Adipocyte (in vitro differentiated cells): ENCODE measurements around the gene NMBR.
"Not testable (repeated sequence)": the region's sequence is repeated elsewhere in the genome, so short reads cannot be mapped to it uniquely, and the experiment has no call there.

Experiments used
- DNase-seq: peaks from one replicate; pipeline ENCODE4 v3.0.0-alpha.2; 2015; ENCODE audit warnings: low read depth
- H3K27me3 ChIP-seq: replicated peaks from 2 replicates; pipeline ENCODE4 v1.7.0; 2013; ENCODE audit warnings: mild to moderate bottlenecking, low read length, moderate library complexity; ENCODE audit not compliant: control insufficient read depth, insufficient read depth
- H3K36me3 ChIP-seq: 2 replicates; pipeline ENCODE4 v1.7.0; 2013; ENCODE audit warnings: low read length, mild to moderate bottlenecking, moderate library complexity; ENCODE audit not compliant: control insufficient read depth, insufficient read depth, severe bottlenecking
- H3K4me1 ChIP-seq: 2 replicates; pipeline ENCODE4 v1.7.0; 2013; ENCODE audit warnings: mild to moderate bottlenecking, low read length, moderate library complexity; ENCODE audit not compliant: control insufficient read depth, insufficient read depth
- H3K4me3 ChIP-seq: 2 replicates; pipeline ENCODE4 v1.7.0; 2013; ENCODE audit warnings: mild to moderate bottlenecking, low read length, moderate library complexity
- H3K9ac ChIP-seq: 2 replicates; pipeline ENCODE4 v1.7.0; 2013; ENCODE audit warnings: mild to moderate bottlenecking, low read length, moderate library complexity
- H3K9me3 ChIP-seq: 2 replicates; pipeline ENCODE4 v1.7.0; 2013; ENCODE audit warnings: mild to moderate bottlenecking, low read length, moderate library complexity; ENCODE audit not compliant: control insufficient read depth

NMBR gene

DNA sequence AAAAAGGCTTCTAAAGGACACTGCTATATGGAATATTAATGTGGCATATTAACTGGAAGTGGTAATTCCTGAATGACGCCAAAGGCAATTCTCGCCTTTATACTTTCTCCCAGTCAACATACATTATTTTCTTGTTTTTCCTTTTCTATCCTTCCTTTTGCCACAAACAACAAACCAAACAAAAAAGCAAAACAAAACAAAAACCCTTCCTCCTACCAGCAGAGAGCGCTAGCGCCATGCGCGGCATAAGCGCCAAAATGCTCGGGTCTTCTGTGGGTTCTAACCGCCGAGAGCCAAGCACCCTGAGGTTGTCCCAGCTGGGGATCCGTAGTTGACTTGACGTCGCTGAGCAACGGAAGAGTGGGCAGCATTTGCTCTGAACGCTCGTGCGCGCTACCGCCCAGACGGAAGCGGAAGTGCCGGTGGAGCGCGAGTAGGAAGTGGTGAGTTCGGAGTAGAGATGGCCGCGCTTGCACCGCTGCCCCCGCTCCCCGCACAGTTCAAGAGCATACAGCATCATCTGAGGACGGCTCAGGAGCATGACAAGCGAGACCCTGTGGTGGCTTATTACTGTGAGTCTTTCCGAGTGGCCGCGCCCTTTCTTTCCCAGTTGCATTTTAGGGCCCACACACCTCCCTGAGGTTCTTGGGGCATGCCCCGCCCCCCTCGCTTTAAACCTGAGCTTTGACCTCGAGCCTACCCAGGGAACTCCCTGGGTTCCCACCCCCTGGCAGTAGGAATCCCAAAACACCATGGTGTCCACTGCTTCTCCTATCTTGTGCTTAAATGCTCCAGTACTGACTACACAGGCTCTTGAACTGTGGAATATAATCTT is at the start of gene NMBR, which contains the start of gene VTA1:
TSS of gene NMBR (minus strand) at position 295 of the 835 bp plus-strand sequence. CDS start 58,464 bp downstream, outside the sequence.
TSS of gene VTA1 (plus strand) at position 436 of the 835 bp plus-strand sequence. CDS start at position 461, 25 bp downstream.
- Histone ChIP-seq H3K9ac (peak within 1 kb of the TSS; percentile 94), H3K4me1 (peaks cover 19% of the 10 kb centered on the region), H3K36me3 (no peaks in the 10 kb centered on the region), H3K27me3 (no peaks in the 10 kb centered on the region), H3K9me3 (no peaks in the 10 kb centered on the region), H3K4me3 (peak within 1 kb of the TSS; percentile 97)
- DNase-seq, result peak; percentile 100

DNA sequence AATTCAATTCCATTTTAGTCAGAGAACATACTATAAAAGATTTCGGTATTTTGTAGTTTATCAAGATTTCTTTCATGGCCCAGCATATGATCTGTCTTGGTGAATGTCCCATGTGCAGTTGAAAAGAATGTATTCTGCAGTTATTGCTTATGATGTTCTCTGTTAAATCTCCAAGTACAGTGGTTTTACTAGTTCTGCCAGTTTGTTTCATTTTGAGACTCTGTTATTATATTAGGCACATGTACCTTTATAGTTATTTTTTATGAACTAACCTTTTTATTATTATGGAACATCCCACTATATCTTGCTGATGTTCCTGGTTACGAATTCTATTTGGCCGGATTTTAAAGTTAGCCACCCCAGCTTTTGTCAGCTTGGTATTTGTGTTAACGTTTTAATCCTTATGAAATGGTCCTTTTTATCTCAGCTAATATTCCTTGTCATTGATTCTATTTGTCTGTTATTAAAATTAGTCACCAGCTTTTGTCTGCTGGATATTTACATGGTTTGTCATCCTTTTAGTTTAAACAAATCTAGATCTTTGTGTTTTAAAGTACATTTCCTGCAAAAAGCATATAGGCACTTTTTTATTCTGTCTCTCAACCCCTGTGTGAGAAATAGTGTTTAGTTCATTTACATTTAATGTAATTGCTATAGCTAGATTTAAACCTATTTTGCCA is 49.1 kb upstream of the NMBR start:
- H3K9me3 ChIP-seq, result no peaks in the 10 kb centered on the region
- H3K36me3 ChIP-seq, result peaks cover 32% of the 10 kb centered on the region
- H3K4me3 ChIP-seq, result no peak overlapping the region
- H3K4me1 ChIP-seq, result peaks cover 6% of the 10 kb centered on the region
- no peak overlapping the region for H3K9ac ChIP-seq
- no peaks in the 10 kb centered on the region for H3K27me3 ChIP-seq
- no peak for DNase-seq

DNA sequence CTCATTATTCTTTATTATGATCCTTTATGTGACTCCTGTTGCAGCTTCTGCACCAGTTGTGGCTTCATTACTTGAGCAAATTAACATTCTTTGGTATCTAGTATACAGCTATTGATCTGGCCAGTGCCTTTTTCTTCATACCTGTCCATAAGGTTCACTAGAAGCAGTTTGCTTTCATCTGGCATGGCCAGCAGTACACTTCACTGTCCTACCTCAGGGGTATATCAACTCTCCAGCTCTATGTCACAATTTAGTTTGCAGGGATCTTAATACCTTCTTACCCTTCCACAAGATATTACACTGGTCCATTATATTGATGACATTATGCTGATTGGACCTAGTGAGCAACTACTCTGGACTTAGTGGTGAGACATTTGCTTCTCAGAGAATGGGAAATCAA is 46.7 kb upstream of the NMBR start:
- no peak for DNase-seq
- no peaks in the 10 kb centered on the region for H3K4me1 ChIP-seq
- no peaks in the 10 kb centered on the region for H3K9me3 ChIP-seq
- no peak overlapping the region for H3K4me3 ChIP-seq
- peaks cover 26% of the 10 kb centered on the region for H3K36me3 ChIP-seq
- no peak overlapping the region for H3K9ac ChIP-seq
- no peaks in the 10 kb centered on the region for H3K27me3 ChIP-seq

DNA sequence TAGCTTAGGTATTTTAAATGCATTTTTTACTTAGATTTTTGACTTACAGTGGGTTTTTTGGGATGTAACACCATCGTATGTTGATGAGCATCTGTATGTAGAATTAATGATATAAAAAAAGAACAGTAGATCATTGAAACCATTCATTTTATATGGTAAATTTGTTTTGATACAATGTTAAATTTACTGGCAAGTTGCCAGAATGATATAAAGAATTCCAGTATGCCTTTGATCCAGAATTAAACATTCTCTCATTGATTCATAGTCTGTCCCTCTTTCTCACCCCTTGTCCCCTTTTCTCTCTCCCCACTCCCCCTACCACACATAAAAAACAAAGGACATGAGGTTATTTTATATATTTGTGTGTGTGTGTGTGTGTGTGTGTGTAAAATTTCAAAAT is 45.4 kb upstream of the NMBR start:
- H3K4me1 ChIP-seq, result peaks cover 1% of the 10 kb centered on the region
- H3K27me3 ChIP-seq, result no peaks in the 10 kb centered on the region
- no peak for DNase-seq
- H3K4me3 ChIP-seq, result no peak overlapping the region
- H3K9me3 ChIP-seq, result no peaks in the 10 kb centered on the region
- H3K36me3 ChIP-seq, result peaks cover 22% of the 10 kb centered on the region
- H3K9ac ChIP-seq, result no peak overlapping the region

DNA sequence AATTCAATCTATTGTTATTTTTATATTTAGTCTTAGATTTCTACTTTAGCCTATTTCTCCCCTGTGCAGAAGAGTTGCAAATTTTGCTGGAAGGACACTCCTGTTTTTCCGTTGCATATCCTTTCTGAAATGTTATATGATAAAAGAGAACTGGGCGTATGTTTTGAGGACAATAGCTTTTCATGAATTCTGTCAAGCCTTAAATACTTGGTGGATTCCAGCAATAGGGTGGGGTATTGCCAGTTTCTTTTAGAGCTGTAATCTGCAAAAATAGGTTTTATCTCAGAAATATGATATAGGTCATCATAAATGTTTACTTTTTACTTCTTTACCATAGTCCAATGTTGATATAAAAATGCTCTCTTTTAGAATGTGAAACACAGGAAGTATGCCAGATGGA is 42.1 kb upstream of the NMBR start:
- Histone ChIP-seq H3K9ac (no peak overlapping the region), H3K4me3 (no peak overlapping the region), H3K36me3 (peaks cover 22% of the 10 kb centered on the region), H3K27me3 (no peaks in the 10 kb centered on the region), H3K4me1 (peaks cover 9% of the 10 kb centered on the region), H3K9me3 (no peaks in the 10 kb centered on the region)
- DNase-seq, result peak; percentile 5

DNA sequence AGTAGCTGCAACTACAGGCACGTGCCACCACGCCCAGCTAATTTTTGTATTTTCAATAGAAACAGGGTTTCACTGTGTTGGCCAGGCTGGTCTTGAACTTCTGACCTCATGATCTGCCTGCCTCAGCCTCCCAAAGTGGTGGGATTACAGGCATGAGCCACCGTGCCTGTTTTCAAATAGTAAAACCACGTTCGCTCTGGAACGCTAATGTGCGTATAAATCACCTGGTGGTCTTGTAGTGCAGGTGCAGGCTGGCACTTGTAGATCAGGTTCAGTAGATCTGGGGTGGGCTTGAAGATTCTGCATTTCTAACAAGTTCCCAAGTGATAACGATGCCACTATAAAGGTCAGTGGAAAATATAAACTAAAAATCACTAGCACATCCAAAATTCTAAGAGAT is 41.4 kb upstream of the NMBR start:
- DNase-seq, H3K4me1 ChIP-seq, H3K4me3 ChIP-seq, H3K9ac ChIP-seq, H3K9me3 ChIP-seq, H3K27me3 ChIP-seq: not testable (repeated sequence)
- H3K36me3 ChIP-seq, result peaks cover 16% of the 10 kb centered on the region

DNA sequence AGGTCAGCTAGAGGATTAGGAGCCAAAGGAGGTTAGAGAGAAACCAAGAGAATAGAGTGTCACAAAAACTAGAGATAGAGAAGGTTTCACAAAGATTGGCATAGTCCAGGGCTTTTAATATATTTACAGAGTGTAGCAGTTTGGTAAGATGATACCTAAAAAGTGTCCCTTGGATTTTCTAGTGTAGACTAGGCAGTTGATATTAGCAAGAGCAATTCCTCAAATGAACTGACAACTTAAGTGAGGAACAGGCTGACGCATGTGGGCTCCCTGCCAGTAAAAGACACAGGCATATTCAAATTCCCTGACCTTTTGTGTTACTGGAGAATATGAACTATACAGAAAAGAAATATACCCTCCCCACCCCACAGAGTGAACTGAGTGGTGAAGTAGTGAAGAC is 40.3 kb upstream of the NMBR start:
- no peak overlapping the region for H3K9ac ChIP-seq
- no peaks in the 10 kb centered on the region for H3K27me3 ChIP-seq
- no peaks in the 10 kb centered on the region for H3K9me3 ChIP-seq
- H3K4me1 ChIP-seq, result peaks cover 9% of the 10 kb centered on the region
- H3K36me3 ChIP-seq, result peaks cover 21% of the 10 kb centered on the region
- H3K4me3 ChIP-seq, result no peak overlapping the region
- no peak for DNase-seq

DNA sequence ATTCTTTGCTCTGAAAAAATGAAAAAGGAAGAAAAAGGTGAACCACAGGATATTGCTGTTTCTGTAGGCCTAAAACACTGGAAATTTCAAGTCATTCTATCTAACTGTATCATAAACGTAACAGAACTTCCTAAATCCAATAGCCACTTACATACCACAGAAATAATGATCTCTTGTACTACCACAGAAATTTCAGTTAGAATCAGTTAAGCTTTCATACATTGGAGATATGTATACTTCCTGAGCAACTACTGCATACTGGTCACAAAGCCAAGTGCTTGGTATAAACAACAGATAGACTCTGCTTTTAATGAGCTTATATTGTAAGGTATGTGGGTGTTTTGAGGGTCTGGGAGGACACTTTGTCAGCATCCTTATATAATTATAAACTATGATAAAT is 38.7 kb upstream of the NMBR start:
- Histone ChIP-seq H3K4me3 (no peak overlapping the region), H3K36me3 (peaks cover 13% of the 10 kb centered on the region), H3K4me1 (peaks cover 9% of the 10 kb centered on the region), H3K9ac (no peak overlapping the region), H3K27me3 (no peaks in the 10 kb centered on the region), H3K9me3 (no peaks in the 10 kb centered on the region)
- DNase-seq, result no peak

DNA sequence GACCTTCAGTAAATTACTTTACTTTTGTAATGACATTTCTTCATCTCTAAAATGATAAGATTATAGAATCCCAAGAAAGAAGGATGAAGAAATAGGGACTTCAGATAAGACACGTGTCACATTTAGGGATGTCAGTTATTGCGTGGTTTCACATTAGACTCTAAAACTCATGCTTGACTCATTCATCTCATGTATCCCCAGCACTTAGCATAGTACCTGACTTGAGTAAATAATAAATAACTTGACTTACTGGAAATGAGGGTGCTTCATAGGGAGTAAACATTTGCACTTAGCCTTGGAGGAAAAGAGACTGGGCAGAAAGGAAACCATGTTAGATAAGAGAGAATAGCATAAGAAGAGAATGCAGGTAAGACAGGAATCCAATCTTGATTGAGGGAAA is 37.4 kb upstream of the NMBR start:
- Histone ChIP-seq H3K36me3 (peaks cover 5% of the 10 kb centered on the region), H3K27me3 (no peaks in the 10 kb centered on the region), H3K9me3 (no peaks in the 10 kb centered on the region), H3K4me3 (no peak overlapping the region), H3K4me1 (peaks cover 9% of the 10 kb centered on the region), H3K9ac (no peak overlapping the region)
- no peak for DNase-seq

DNA sequence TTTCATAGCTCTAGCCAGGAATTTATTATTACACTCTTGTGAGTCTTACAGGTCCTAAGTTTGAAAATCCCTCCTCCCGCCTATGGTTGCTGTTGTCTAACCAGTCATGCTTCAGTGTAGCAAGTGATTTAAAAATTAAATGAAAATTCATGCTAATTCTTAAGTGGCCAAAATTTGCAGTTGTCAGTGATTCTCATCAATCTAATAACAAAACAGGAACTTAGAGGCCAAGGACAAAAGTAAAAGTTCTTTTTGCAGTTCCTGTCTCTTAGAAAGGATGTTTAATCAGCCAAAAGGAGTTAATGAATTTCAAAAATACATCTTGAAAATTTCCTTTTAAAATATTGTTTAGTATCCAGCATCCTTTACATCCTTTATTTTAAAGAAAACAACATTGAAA is 36.4 kb upstream of the NMBR start:
- H3K9me3 ChIP-seq, result peaks cover 3% of the 10 kb centered on the region
- DNase-seq, result no peak

DNA sequence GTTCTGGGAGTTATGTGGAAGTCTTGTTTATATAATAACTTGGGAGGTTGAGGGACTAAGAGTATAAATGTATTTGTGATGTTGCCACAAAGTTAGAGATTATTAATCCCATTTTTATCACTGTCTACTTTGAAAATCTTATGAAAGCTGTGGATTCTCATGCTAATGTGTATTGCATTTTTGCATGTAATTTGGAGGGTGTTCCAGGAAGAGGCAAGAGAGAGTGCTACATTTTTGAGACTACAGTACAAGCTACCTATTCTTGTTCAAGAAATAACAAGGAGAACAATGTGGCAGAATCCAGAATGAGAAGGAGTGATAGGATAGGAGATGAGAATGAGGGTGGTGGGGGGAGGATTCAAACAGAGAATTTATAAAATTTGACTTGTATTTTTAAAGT is 35.1 kb upstream of the NMBR start:
- H3K4me1 ChIP-seq, result peaks cover 4% of the 10 kb centered on the region
- no peak overlapping the region for H3K9ac ChIP-seq
- no peak overlapping the region for H3K4me3 ChIP-seq
- peaks cover 22% of the 10 kb centered on the region for H3K36me3 ChIP-seq
- DNase-seq, result no peak
- no peaks in the 10 kb centered on the region for H3K27me3 ChIP-seq
- H3K9me3 ChIP-seq, result peaks cover 10% of the 10 kb centered on the region

More for the DNA sequence above, 36.4 kb upstream of the NMBR start:
- H3K27me3 ChIP-seq, result no peaks in the 10 kb centered on the region
- H3K36me3 ChIP-seq, result peaks cover 10% of the 10 kb centered on the region
- H3K4me1 ChIP-seq, result peaks cover 9% of the 10 kb centered on the region
- H3K9ac ChIP-seq, result no peak overlapping the region
- no peak overlapping the region for H3K4me3 ChIP-seq
